SK-N-SH (cell line): ENCODE data around the gene DIRAS2. TPM values are rescaled to one million over a fixed set of nuclear protein-coding genes. Genes with fewer than 3 reads are reported as not detected.

Source experiments
- CTCF ChIA-PET: fragments of 300-600, 350-600 bp; formaldehyde crosslinking; extraction: SDS; loops from one replicate; lab custom pipeline; 2021; lab: Yijun Ruan, JAX
- POLR2A ChIA-PET: fragments of 350-600 bp; sonication (Branson Sonifier 250); formaldehyde crosslinking; extraction: SDS; loops from one replicate; lab custom pipeline; 2020; ENCODE audit warnings: antibody characterized with exemption, inconsistent platforms; lab: Yijun Ruan, JAX
- DNase-seq: peaks from one replicate; pipeline ENCODE4 v3.0.0; 2012
- H2AFZ ChIP-seq: fragments of 200-600 bp; sonication (generic); 2 replicates; pipeline ENCODE4 v1.8.1; 2016; ENCODE audit warnings: antibody characterized with exemption, mild to moderate bottlenecking, low read depth
- H3F3A ChIP-seq: fragments of 200-600 bp; sonication (generic); replicated peaks from 2 replicates; pipeline ENCODE3; 2016; ENCODE audit warnings: antibody characterized with exemption, mild to moderate bottlenecking; ENCODE audit not compliant: insufficient read depth
- H3K27ac ChIP-seq, 2 experiments: fragments of 200-500 bp in 1 of 2; fragments of 200-600 bp in 1 of 2; sonication (Bioruptor generic) in 1 of 2; sonication (generic), shearing (Covaris generic) in 1 of 2; 2 replicates each; pipeline versions ENCODE4 v1.5.1 to v1.6.1; 2014 to 2016; ENCODE audit warnings: low read depth in 2 of 2, inconsistent platforms in 1 of 2, low read length in 1 of 2, mild to moderate bottlenecking in 1 of 2, mixed read lengths in 1 of 2
- H3K27me3 ChIP-seq: fragments of 200-600 bp; sonication (generic), shearing (Covaris generic); 2 replicates; pipeline ENCODE4 v1.6.1; 2016; ENCODE audit warnings: mixed run types; ENCODE audit not compliant: insufficient read depth
- H3K36me3 ChIP-seq, 2 experiments: fragments of 200-500 bp in 1 of 2; fragments of 200-600 bp in 1 of 2; sonication (Bioruptor generic) in 1 of 2; sonication (generic) in 1 of 2; replicated peaks in 1 of 2; 2 replicates each; pipeline versions ENCODE3 to v1.5.1; 2014 to 2016; ENCODE audit warnings: low read length in 1 of 2, mild to moderate bottlenecking in 1 of 2; ENCODE audit not compliant: insufficient read depth in 2 of 2, control insufficient read depth in 1 of 2
- H3K4me1 ChIP-seq, 2 experiments: fragments of 200-500 bp in 1 of 2; fragments of 200-600 bp in 1 of 2; sonication (Bioruptor generic) in 1 of 2; sonication (generic), shearing (Covaris generic) in 1 of 2; 2 replicates each; pipeline versions ENCODE4 v1.5.1 to v1.6.1; 2014 to 2016; ENCODE audit warnings: low read depth in 1 of 2, low read length in 1 of 2, mixed run types in 1 of 2; ENCODE audit not compliant: insufficient read depth in 2 of 2, control insufficient read depth in 1 of 2
- H3K4me2 ChIP-seq: fragments of 200-600 bp; sonication (generic), shearing (Covaris generic); 2 replicates; pipeline ENCODE4 v1.6.1; 2017; ENCODE audit warnings: mixed run types
- H3K4me3 ChIP-seq, 2 experiments: fragments of 200-500 bp in 1 of 2; fragments of 200-600 bp in 1 of 2; sonication (Bioruptor generic) in 1 of 2; sonication (generic), shearing (Covaris generic) in 1 of 2; 2 replicates each; pipeline versions ENCODE4 v1.5.1 to v1.8.1; 2014 to 2016; ENCODE audit warnings: low read depth in 2 of 2, inconsistent platforms in 1 of 2, low read length in 1 of 2, mild to moderate bottlenecking in 1 of 2, mixed read lengths in 1 of 2, moderate library complexity in 1 of 2
- H3K79me2 ChIP-seq: fragments of 200-600 bp; sonication (generic); 2 replicates; pipeline ENCODE4 v1.8.1; 2017; ENCODE audit warnings: mild to moderate bottlenecking; ENCODE audit not compliant: insufficient read depth
- H3K9ac ChIP-seq: fragments of 200-600 bp; sonication (generic); 2 replicates; pipeline ENCODE4 v1.6.1; 2017; ENCODE audit warnings: mixed run types
- H3K9me2 ChIP-seq: fragments of 200-600 bp; sonication (generic); 2 replicates; pipeline ENCODE4 v1.6.1; 2017; ENCODE audit warnings: mixed run types
- H3K9me3 ChIP-seq: fragments of 200-600 bp; sonication (generic); 2 replicates; pipeline ENCODE4 v1.6.1; 2017; ENCODE audit warnings: mixed run types, mild to moderate bottlenecking, moderate library complexity
- H4K20me1 ChIP-seq: fragments of 200-600 bp; sonication (generic); 2 replicates; pipeline ENCODE4 v1.6.1; 2017; ENCODE audit warnings: mild to moderate bottlenecking, mixed run types; ENCODE audit not compliant: insufficient read depth
- GABPA ChIP-seq: IDR thresholded peaks from 2 replicates; pipeline ENCODE4 v1.4.0; 2012; ENCODE audit warnings: low read depth, mild to moderate bottlenecking
- MEF2A ChIP-seq: IDR thresholded peaks from 2 replicates; pipeline ENCODE4 v1.4.0; 2012; ENCODE audit warnings: low read depth, borderline replicate concordance
- RAD21 ChIP-seq: IDR thresholded peaks from 2 replicates; pipeline ENCODE4 v1.6.1; 2012; ENCODE audit warnings: mild to moderate bottlenecking, low read length
- REST ChIP-seq: IDR thresholded peaks from 2 replicates; pipeline ENCODE4 v1.6.1; 2012; ENCODE audit warnings: mild to moderate bottlenecking, low read depth, low read length, moderate library complexity
- SIN3A ChIP-seq: IDR thresholded peaks from 2 replicates; pipeline ENCODE4 v1.6.1; 2012; ENCODE audit warnings: low read depth, mild to moderate bottlenecking, low read length, moderate library complexity, borderline replicate concordance
- SMC3 ChIP-seq: IDR thresholded peaks from 2 replicates; pipeline ENCODE4 v1.6.1; 2012; ENCODE audit warnings: low read depth, low read length, improper control_type of control experiment
- WGBS: methylation state at CpG from one replicate; pipeline ENCODE4 v1.1.6; 2017; ENCODE audit warnings: low lambda C conversion rate; 5-methylcytosine and 5-hydroxymethylcytosine counted together
- polyA plus RNA-seq, 3 experiments: library from polyadenylated mRNA; depleted of rRNA; stranded (reverse); fragments of >200 nt; gene quantifications; 2 replicates each; pipeline ENCODE4 v1.2.3, GENCODE V29; 2012

Gene DIRAS2
- polyA plus RNA-seq, 1 of the 3 experiments (the other 2 are of a cell fraction), result not detected

GRCh38 chr9:90562229-90562628, 80.4 kb downstream of the DIRAS2 start:
- CTCF ChIA-PET, result no interaction called here
- H3K9me3 ChIP-seq, result no peaks in the 10 kb centered on the region
- no peaks in the 10 kb centered on the region for H3K79me2 ChIP-seq
- POLR2A ChIA-PET, result no interaction called here
- H3K9ac ChIP-seq, result no peak overlapping the region
- H3K27ac ChIP-seq, result no peak overlapping the region
- H3K4me2 ChIP-seq, result no peak overlapping the region
- no peaks in the 10 kb centered on the region for H3F3A ChIP-seq
- no peak overlapping the region for H3K4me3 ChIP-seq
- WGBS, result 48% methylated on average over 4 of the region's 4 CpGs
- no peak for DNase-seq
- H2AFZ ChIP-seq, result no peak overlapping the region
- no peaks in the 10 kb centered on the region for H3K36me3 ChIP-seq
- H3K9me2 ChIP-seq, result no peaks in the 10 kb centered on the region
- H4K20me1 ChIP-seq, result no peaks in the 10 kb centered on the region
- H3K27me3 ChIP-seq, result no peaks in the 10 kb centered on the region
- no peaks in the 10 kb centered on the region for H3K4me1 ChIP-seq
- TF ChIP-seq SMC3 (no peak), RAD21 (no peak), SIN3A (no peak), MEF2A (no peak), GABPA (no peak), REST (no peak)

Other genes starting within 250 kb of the DIRAS2 start
- gene SYK, start 159.0 kb upstream of the DIRAS2 start, polyA plus RNA-seq (2012; rRNA removed), result not detected in 2 replicates